HEK293 (cell line): ENCODE data around the gene CNTLN.

Experiments
- CTCF ChIA-PET: fragments of 350-600 bp; formaldehyde crosslinking; extraction: SDS; loops from one replicate; lab custom pipeline; 2021; ENCODE audit warnings: antibody characterized with exemption; lab: Yijun Ruan, JAX
- POLR2A ChIA-PET: fragments of 300-600 bp; formaldehyde crosslinking; extraction: SDS; loops from one replicate; lab custom pipeline; 2020; ENCODE audit warnings: antibody characterized with exemption, inconsistent platforms; lab: Yijun Ruan, JAX
- H3K27ac ChIP-seq: fragments of 200-500 bp; sonication (Bioruptor generic); 2 replicates; pipeline ENCODE4 v1.5.1; 2014; ENCODE audit warnings: low read depth, low read length, control low read depth, inconsistent platforms; ENCODE audit errors: extremely low read depth
- H3K36me3 ChIP-seq, 2 experiments: fragments of 200-500 bp in 1 of 2; sonication (Bioruptor generic) in 1 of 2; 1 replicate in 1 of 2; 2 replicates in 1 of 2; pipeline ENCODE4 v1.5.1; 2014 to 2017; ENCODE audit warnings: inconsistent platforms in 2 of 2, low read length in 2 of 2; ENCODE audit not compliant: control insufficient read depth in 2 of 2, insufficient read depth in 1 of 2
- H3K4me1 ChIP-seq: fragments of 200-500 bp; sonication (Bioruptor generic); 2 replicates; pipeline ENCODE4 v1.5.1; 2014; ENCODE audit warnings: mild to moderate bottlenecking, low read length, inconsistent platforms; ENCODE audit not compliant: control insufficient read depth, insufficient read depth
- H3K4me3 ChIP-seq: 2 replicates; pipeline ENCODE4 v1.5.1; 2011; ENCODE audit warnings: low read depth, mild to moderate bottlenecking, control low read depth, low read length, moderate library complexity
- H3K9me3 ChIP-seq: fragments of 200-500 bp; sonication (Bioruptor generic); 2 replicates; pipeline ENCODE4 v1.5.1; 2014; ENCODE audit warnings: low read depth, low read length, inconsistent platforms; ENCODE audit not compliant: control insufficient read depth, insufficient read depth
- KLF8 ChIP-seq: fragments of 450-650 bp; formaldehyde crosslinking; IDR thresholded peaks from 2 replicates; pipeline ENCODE4 v1.5.1; 2016; ENCODE audit warnings: missing biosample characterization, missing genetic modification characterization
- MEIS1 ChIP-seq: sonication (generic); formaldehyde crosslinking; IDR thresholded peaks from 2 replicates; pipeline ENCODE4 v1.8.1; 2022; ENCODE audit warnings: missing genetic modification reagents, mild to moderate bottlenecking, borderline replicate concordance
- PRDM2 ChIP-seq: fragments of 450-650 bp; formaldehyde crosslinking; IDR thresholded peaks from 2 replicates; pipeline ENCODE4 v1.5.1; 2016; ENCODE audit warnings: missing biosample characterization, missing genetic modification characterization, borderline replicate concordance
- SCRT2 ChIP-seq: fragments of 450-650 bp; formaldehyde crosslinking; IDR thresholded peaks from 2 replicates; pipeline ENCODE4 v1.5.1; 2016; ENCODE audit warnings: missing biosample characterization, missing genetic modification characterization
- TSHZ1 ChIP-seq: fragments of 450-650 bp; formaldehyde crosslinking; IDR thresholded peaks from 2 replicates; pipeline ENCODE4 v1.5.1; 2016; ENCODE audit warnings: missing biosample characterization, missing genetic modification characterization, borderline replicate concordance
- WT1 ChIP-seq: fragments of 450-650 bp; formaldehyde crosslinking; IDR thresholded peaks from 2 replicates; pipeline ENCODE4 v1.5.1; 2016; ENCODE audit warnings: missing biosample characterization, missing genetic modification characterization
- ZBTB20 ChIP-seq: fragments of 450-650 bp; formaldehyde crosslinking; IDR thresholded peaks from 2 replicates; pipeline ENCODE4 v1.5.1; 2016; ENCODE audit warnings: missing biosample characterization, missing genetic modification characterization
- ZFHX2 ChIP-seq: fragments of 450-650 bp; formaldehyde crosslinking; conservative IDR thresholded peaks from 2 replicates; pipeline ENCODE4 v1.5.1; 2016; ENCODE audit warnings: missing biosample characterization, missing genetic modification characterization
- ZFP41 ChIP-seq: fragments of 450-650 bp; formaldehyde crosslinking; IDR thresholded peaks from 2 replicates; pipeline ENCODE4 v1.5.1; 2016; ENCODE audit warnings: missing biosample characterization, missing genetic modification characterization, borderline replicate concordance
- ZNF223 ChIP-seq: fragments of 450-650 bp; formaldehyde crosslinking; IDR thresholded peaks from 2 replicates; pipeline ENCODE4 v1.5.1; 2016; ENCODE audit warnings: missing biosample characterization, missing genetic modification characterization
- ZNF350 ChIP-seq: fragments of 450-650 bp; formaldehyde crosslinking; IDR thresholded peaks from 2 replicates; pipeline ENCODE4 v1.5.0; 2017; ENCODE audit warnings: missing biosample characterization, mild to moderate bottlenecking, missing genetic modification characterization
- ZNF354C ChIP-seq: fragments of 450-650 bp; formaldehyde crosslinking; IDR thresholded peaks from 2 replicates; pipeline ENCODE4 v1.5.1; 2016; ENCODE audit warnings: missing biosample characterization, missing genetic modification characterization, low read depth, borderline replicate concordance
- ZNF394 ChIP-seq: fragments of 450-650 bp; formaldehyde crosslinking; IDR thresholded peaks from 2 replicates; pipeline ENCODE4 v1.5.1; 2016; ENCODE audit warnings: missing biosample characterization, missing genetic modification characterization, mild to moderate bottlenecking, moderate library complexity, borderline replicate concordance
- ZNF791 ChIP-seq: fragments of 450-650 bp; formaldehyde crosslinking; IDR thresholded peaks from 2 replicates; pipeline ENCODE4 v1.5.1; 2016; ENCODE audit warnings: missing biosample characterization, missing genetic modification characterization
- ZNF843 ChIP-seq: fragments of 450-650 bp; formaldehyde crosslinking; IDR thresholded peaks from 2 replicates; pipeline ENCODE4 v1.5.1; 2016; ENCODE audit warnings: missing biosample characterization, missing genetic modification characterization
- ZSCAN30 ChIP-seq: fragments of 450-650 bp; IDR thresholded peaks from 2 replicates; pipeline ENCODE4 v1.5.1; 2018; ENCODE audit warnings: missing biosample characterization, mild to moderate bottlenecking, missing genetic modification characterization, moderate library complexity
- ZSCAN5A ChIP-seq: fragments of 450-650 bp; formaldehyde crosslinking; IDR thresholded peaks from 2 replicates; pipeline ENCODE4 v1.5.1; 2016; ENCODE audit warnings: missing biosample characterization, missing genetic modification characterization
- TF ChIP-seq, protein P1 (sequence below): fragments of 450-650 bp; formaldehyde crosslinking; optimal IDR thresholded peaks from 2 replicates; pipeline ENCODE3; 2016; ENCODE audit warnings: missing biosample characterization, mild to moderate bottlenecking, missing genetic modification characterization

Gene CNTLN

GRCh38 chr9:17219261-17219660 is 84.4 kb downstream of the CNTLN start:
- POLR2A ChIA-PET, result no interaction called here

GRCh38 chr9:17222932-17223331 is 88.1 kb downstream of the CNTLN start:
- no peak for TF ChIP-seq ZNF223 (tag by site-specific recombination)
- H3K27ac ChIP-seq, result no peak overlapping the region
- no peaks in the 10 kb centered on the region for H3K4me1 ChIP-seq
- no peaks in the 10 kb centered on the region for H3K9me3 ChIP-seq
- ChIA-PET POLR2A (no interaction called here), CTCF (no interaction called here)
- H3K36me3 ChIP-seq, result no peaks in the 10 kb centered on the region
- H3K4me3 ChIP-seq, result no peak overlapping the region

More at GRCh38 chr9:17219261-17219660, 84.4 kb downstream of the CNTLN start:
- Histone ChIP-seq H3K4me3 (no peak overlapping the region), H3K4me1 (no peaks in the 10 kb centered on the region), H3K27ac (no peak overlapping the region), H3K36me3 (no peaks in the 10 kb centered on the region), H3K9me3 (no peaks in the 10 kb centered on the region)
- TF ChIP-seq ZNF354C (no peak), PRDM2 (tag by site-specific recombination) (no peak), ZFHX2 (tag by site-specific recombination) (no peak), ZNF791 (tag by site-specific recombination) (no peak), ZSCAN30 (tag by site-specific recombination) (no peak)
- TF ChIP-seq, protein P1, sequence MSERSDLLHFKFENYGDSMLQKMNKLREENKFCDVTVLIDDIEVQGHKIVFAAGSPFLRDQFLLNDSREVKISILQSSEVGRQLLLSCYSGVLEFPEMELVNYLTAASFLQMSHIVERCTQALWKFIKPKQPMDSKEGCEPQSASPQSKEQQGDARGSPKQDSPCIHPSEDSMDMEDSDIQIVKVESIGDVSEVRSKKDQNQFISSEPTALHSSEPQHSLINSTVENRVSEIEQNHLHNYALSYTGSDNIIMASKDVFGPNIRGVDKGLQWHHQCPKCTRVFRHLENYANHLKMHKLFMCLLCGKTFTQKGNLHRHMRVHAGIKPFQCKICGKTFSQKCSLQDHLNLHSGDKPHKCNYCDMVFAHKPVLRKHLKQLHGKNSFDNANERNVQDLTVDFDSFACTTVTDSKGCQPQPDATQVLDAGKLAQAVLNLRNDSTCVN, result no peak
- CTCF ChIA-PET, result interaction anchor here (0.6 to 2.6 kb wide), 10 partner anchors 9 to 1104 kb away, joined by 3 to 12 read pairs (median 4); no protein-coding TSS in a partner anchor

- ChIA-PET CTCF (interaction anchor here (0.7 to 1.0 kb wide), 3 partner anchors 8 to 177 kb away, joined by 3 to 5 read pairs (median 4); no protein-coding TSS in a partner anchor), POLR2A (no interaction called here)
- Histone ChIP-seq H3K4me1 (no peaks in the 10 kb centered on the region), H3K9me3 (no peaks in the 10 kb centered on the region), H3K4me3 (no peak overlapping the region), H3K27ac (no peak overlapping the region), H3K36me3 (no peaks in the 10 kb centered on the region)
- no peak for TF ChIP-seq ZSCAN5A (tag by site-specific recombination)
- TF ChIP-seq TSHZ1 (tag by site-specific recombination), result no peak
- TF ChIP-seq KLF8 (tag by site-specific recombination), result no peak
- no peak for TF ChIP-seq ZBTB20 (tag by site-specific recombination)
- no peak for TF ChIP-seq ZNF394 (tag by site-specific recombination)
- no peak for TF ChIP-seq SCRT2
- no peak for TF ChIP-seq MEIS1 (CRISPR knock-in tag)
- TF ChIP-seq ZFP41 (tag by site-specific recombination), result no peak
- TF ChIP-seq ZNF843 (tag by site-specific recombination), result no peak
- TF ChIP-seq ZNF350 (tag by site-specific recombination), result no peak
- TF ChIP-seq WT1, result no peak
These were observed 90.6 kb downstream of the CNTLN start for GRCh38 chr9:17225407-17225806.
